GM18858 (cell line): ENCODE results near the gene ZNF593OS.

ENCODE experiments used
- ATAC-seq: cut with Tn5 transposase; IDR thresholded peaks from one replicate; pipeline ENCODE4 v1.9.1; 2021; ENCODE audit not compliant: unreplicated experiment

The ZNF593OS gene

DNA sequence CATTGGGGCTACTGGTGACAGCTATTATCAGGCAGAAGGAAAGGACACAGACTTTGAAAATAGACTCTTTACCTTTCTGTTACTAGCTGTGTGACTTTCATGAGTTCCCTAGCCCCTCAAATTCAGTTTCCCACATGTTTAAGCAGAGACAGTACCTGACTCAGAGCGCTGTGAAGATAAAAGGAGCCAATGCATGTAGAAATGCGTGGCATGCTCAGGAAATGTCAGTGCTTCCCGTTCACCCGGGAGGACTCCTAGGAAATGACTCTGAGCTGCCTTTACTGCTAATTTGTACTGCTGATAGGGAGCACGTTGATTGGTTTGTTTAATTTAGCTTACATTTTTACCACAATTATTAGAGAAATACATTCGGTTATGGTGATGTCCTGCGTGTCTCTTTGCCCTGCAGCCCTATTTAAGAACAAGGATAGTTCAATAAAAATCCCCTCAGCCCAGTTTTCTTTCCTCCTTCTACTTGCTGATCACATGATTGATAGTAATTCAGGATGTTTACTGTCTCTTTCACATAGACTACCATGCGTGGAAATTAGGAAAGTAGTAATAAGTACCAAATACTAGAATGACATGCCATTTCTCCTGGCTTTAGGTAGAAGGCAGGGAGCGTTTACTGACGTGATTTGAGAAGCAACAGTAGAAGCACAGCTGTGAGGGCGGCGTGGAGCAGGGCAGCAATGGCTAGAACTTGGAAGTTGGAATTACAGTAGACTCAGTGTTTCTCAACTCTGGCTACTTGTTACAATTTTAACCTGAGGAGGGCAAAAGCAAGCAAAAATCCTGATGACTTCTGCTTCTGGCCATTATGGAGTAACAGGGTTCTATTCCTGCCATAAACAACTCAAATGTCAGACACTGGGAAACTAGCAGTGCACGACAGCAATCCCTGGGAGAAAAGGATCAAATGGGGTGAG, 44.1 kb downstream of the ZNF593OS start:
- no peak for ATAC-seq

DNA sequence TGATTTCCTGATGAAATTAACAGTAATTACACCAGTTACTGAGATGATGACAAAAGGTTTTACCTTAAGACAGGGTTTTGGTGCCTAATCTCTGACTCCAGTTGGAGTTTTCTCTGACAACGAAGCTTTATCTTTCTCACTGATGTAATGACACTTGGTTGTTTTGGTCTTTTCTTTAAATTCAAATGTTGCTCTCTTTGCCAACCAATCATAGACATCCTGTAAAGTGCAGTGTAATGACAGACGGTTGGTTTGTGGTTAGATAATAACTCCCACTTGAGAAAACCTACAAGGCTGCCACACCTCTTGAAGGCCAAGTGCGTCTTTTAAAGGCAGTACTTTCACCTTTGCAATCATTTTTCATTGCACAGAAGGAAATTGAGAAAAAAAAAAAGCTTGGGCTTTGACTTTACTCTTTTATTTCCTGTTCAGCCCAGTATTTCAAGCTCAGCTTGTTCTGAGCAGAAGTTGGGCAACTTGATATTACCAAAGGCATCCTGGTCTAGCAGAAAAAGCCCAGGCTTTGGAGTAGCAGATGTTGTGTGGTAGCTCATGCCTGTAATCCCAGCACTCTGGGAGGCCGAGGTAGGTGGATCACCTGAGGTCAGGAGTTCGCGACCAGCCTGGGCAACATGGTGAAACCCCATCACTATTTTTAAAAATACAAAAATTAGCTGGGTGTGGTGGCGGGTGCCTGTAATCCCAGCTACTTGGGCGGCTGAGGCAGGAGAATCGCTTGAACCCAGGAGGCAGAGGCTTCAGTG, 45.1 kb downstream of the ZNF593OS start:
- ATAC-seq: peak; percentile 63

DNA sequence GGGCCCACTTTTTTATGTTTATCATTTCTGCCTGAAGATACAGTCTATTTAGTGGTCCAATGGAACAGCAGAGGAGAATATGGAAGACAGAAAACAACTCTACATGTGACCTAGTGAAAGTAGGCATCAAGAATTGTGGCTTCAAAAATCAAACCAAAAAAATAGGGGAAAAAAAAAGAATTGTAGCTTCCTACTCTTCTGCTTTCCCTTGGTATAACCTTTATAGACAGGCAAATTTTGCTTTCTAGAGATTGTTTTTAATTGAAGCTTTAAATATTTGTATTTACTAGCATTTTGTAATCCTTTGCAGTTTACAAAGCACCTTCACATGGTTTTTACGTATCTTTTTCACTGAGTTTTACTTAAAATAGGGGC, 45.7 kb downstream of the ZNF593OS start:
- no peak for ATAC-seq

DNA sequence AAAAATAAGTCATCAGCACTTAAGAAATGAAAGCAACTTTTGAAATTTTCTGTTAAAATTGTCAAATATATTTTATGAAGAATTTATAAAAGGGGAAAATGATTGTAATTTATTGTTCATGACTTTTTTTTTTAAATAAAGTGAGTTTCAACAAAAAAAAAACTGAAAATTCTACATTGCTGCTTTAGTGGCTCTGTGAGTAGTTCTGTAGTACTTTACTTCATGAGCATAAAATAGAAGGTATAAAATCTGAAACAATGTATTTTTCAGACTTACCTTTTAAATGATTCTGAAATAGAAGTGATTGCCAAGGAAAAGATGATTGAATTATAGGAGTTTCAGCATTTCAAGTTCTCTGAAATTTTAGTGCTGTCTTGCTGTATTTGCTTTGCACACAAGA, 46.2 kb downstream of the ZNF593OS start:
- ATAC-seq: no peak

DNA sequence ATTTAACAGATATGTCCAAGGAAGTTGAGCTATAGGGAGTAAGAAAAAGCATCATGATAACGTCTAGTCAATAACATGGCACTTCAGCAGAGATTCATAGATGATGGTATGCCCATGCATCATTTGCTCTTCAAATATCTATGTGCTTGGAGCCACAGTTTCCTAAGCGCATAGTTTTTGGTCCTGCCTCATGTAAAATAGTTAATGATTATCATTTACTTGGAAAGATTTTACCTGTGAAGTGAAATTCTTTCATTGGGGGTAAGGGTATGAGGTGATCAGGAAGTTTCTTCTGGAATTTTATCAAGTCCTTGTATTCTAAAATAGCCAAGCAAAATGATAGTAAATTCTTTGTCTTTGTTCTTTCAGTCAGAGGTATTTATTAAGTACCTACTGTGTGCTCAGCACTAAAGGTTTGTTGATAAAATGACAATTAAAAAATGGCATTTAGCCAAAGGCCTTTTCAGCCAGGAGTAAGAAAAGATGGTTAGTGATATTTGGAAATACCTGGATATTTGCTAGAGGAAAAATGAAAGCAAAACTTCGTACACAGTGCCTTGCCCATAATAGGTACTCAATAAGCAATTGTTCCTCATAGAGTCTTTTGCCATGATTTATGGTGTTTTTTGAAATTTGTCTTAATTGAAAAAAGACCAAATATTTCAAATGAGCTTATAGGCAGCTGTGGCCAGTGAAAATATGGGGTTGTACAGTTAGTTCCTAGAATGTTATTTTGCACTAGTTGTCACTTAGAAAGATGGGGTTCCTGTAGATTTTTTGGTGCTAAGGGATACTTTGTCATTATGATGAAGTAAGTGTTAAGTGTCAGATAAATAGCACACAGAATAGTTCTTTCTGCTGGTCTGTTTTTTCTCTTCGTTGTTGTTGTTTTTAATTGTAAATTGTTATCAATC, 47.0 kb downstream of the ZNF593OS start:
- no peak for ATAC-seq

DNA sequence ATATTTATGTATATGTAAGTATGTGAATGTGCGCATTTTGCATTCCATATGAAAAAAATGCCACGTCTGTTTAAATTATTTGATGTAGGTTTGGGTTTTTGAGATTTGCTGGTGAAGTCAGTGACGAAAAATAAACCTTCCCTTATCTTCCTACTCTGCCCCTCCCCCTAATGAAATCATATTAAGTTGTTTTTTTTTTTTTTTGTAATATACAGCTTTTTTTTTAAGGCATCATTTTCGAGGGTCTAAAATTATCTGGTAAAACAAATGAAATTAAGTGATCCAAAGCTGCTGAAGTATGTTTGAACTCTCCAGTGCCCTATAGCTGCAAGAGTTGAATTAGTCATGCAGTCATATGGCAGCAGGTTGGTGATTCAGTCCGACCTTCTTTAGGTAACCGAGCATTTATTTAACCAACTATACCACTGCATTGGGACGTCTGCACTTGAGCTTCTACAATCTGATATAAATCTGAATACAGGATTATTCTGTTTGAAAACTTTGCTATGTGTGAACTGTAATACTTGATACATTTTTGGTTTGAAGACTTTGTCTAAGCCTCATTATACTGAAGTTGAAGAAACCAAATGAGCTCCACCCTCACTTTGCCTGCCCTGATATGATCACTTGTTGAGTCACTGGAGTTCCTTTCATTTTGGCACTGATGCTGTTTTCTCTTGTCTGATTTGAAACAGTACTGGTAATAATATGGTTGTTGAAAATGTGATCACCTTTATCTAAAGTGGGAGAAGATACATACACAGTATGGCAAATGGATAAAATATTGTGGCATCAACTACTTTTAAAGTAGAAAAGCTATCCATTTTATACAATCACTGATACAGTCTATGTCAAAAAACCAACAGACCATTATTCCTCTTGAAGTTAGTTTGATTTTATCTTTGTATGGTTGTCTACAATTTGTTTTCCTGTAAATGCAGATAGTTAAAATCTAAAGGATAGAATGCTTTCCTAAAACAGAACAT, 48.4 kb downstream of the ZNF593OS start:
- no peak for ATAC-seq

DNA sequence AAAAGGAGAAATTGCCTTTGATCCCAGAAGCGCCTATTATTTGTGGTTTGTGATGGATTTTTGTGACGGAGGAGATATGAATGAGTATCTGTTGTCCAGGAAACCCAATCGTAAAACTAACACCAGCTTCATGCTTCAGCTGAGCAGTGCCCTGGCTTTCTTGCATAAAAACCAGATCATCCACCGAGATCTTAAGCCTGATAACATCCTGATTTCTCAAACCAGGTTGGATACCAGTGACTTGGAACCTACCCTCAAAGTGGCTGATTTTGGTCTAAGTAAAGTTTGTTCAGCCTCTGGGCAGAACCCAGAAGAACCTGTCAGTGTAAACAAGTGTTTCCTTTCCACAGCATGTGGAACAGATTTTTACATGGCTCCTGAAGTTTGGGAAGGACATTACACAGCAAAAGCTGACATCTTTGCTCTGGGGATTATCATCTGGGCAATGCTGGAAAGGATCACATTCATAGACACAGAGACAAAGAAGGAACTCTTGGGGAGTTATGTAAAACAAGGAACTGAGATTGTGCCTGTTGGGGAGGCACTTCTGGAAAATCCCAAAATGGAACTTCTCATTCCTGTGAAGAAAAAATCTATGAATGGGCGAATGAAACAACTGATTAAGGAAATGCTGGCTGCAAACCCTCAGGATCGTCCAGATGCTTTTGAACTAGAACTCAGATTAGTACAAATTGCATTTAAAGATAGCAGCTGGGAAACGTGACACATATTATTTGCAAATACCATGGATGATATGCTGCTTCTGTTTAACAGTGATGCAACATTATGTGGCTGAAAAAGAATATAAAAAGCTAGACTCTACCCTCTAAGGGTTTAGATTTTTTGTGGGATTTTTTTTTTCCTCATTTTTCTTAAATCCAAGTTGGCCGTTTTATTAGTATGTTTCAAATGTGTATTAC, 49.5 kb downstream of the ZNF593OS start:
- no peak for ATAC-seq

DNA sequence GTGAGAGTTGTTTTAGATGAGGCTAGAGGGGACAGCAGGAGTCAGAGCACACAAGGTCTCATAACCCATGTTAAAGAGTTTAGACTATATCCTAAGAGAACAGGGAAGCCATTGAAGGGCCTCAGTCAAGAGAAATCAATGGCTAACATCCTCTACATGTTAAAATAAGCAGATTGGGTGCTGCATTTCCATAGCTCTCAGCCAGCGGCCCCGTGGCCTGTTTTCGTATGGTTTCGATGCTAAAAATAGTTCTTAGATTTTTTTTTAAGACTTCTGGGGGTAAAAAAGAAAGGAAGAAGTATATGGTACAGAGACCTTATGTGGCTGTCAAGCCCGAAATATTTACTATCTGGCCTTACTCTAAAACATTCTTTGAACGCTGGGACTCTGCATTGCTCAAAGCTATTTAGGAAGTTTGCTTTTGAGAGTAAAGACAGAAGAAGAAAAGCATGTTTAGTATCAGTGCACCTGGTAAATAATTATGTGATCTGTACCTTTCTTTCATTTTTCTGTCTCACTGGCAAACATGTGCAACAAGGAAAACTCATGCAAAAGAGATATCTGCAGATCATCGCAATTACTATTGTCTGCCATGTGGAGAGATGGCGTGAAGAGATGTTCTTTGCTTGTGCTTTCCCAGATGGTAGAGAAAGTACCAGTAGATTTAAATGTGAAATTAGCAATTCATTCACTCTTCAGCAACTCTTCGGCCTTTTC, 51.6 kb downstream of the ZNF593OS start:
- ATAC-seq: no peak
